Neuronal stem cell (in vitro differentiated cells): Measurements from ENCODE around the gene CROT.

Source experiments
- DNase-seq: peaks from one replicate; pipeline ENCODE4 v3.0.0-alpha.2; 2013; ENCODE audit warnings: low spot score
- H2AFZ ChIP-seq: one replicate; pipeline ENCODE4 v1.6.1; 2013; ENCODE audit warnings: mild to moderate bottlenecking, low read length, inconsistent platforms
- H2AK5ac ChIP-seq: 2 replicates; pipeline ENCODE4 v1.6.1; 2013; ENCODE audit warnings: low read depth, mild to moderate bottlenecking, inconsistent platforms, low read length, moderate library complexity, mixed read lengths
- H2BK120ac ChIP-seq: 2 replicates; pipeline ENCODE4 v1.6.1; 2013; ENCODE audit warnings: low read depth, mild to moderate bottlenecking, inconsistent platforms, low read length, moderate library complexity, mixed read lengths
- H2BK12ac ChIP-seq: one replicate; pipeline ENCODE4 v1.6.1; 2013; ENCODE audit warnings: low read length, inconsistent platforms
- H2BK15ac ChIP-seq: 2 replicates; pipeline ENCODE4 v1.6.1; 2013; ENCODE audit warnings: mild to moderate bottlenecking, low read length, inconsistent platforms, mixed read lengths
- H2BK5ac ChIP-seq: one replicate; pipeline ENCODE4 v1.6.1; 2013; ENCODE audit warnings: inconsistent platforms, mild to moderate bottlenecking, low read length, moderate library complexity
- H3K14ac ChIP-seq: one replicate; pipeline ENCODE4 v1.6.1; 2013; ENCODE audit warnings: low read length, inconsistent platforms
- H3K18ac ChIP-seq: 2 replicates; pipeline ENCODE4 v1.6.1; 2013; ENCODE audit warnings: low read length, inconsistent platforms
- H3K23ac ChIP-seq: 2 replicates; pipeline ENCODE4 v1.6.1; 2013; ENCODE audit warnings: low read depth, mild to moderate bottlenecking, mixed read lengths, low read length, inconsistent platforms; ENCODE audit not compliant: poor library complexity
- H3K27ac ChIP-seq: replicated peaks from 3 replicates; pipeline ENCODE4 v1.5.1; 2013; ENCODE audit warnings: low read length, inconsistent platforms
- H3K27me3 ChIP-seq, 3 experiments: 2 replicates each; pipeline ENCODE4 v1.6.1; 2013; ENCODE audit warnings: low read length in 3 of 3, mild to moderate bottlenecking in 2 of 3, inconsistent platforms in 1 of 3, low read depth in 1 of 3, mixed read lengths in 1 of 3, moderate library complexity in 1 of 3; ENCODE audit not compliant: control insufficient read depth in 3 of 3, insufficient read depth in 3 of 3
- H3K36me3 ChIP-seq, 2 donors: replicated peaks in 1 of 2; 2 replicates each; pipeline ENCODE4 v1.6.1; 2013; ENCODE audit warnings: low read length in 2 of 2; ENCODE audit not compliant: control insufficient read depth in 2 of 2, insufficient read depth in 2 of 2
- H3K4ac ChIP-seq: 2 replicates; pipeline ENCODE4 v1.6.1; 2013; ENCODE audit warnings: inconsistent platforms, mild to moderate bottlenecking, low read length, moderate library complexity
- H3K4me1 ChIP-seq, 2 donors: 1 replicate in 1 of 2; 2 replicates in 1 of 2; pipeline ENCODE4 v1.6.1; 2013; ENCODE audit warnings: low read length in 2 of 2, low read depth in 1 of 2; ENCODE audit not compliant: control insufficient read depth in 2 of 2, insufficient read depth in 1 of 2
- H3K4me2 ChIP-seq: one replicate; pipeline ENCODE4 v1.6.1; 2013; ENCODE audit warnings: mild to moderate bottlenecking, low read length, inconsistent platforms; ENCODE audit not compliant: insufficient read depth, poor library complexity, severe bottlenecking
- H3K4me3 ChIP-seq, 2 donors: 2 replicates each; pipeline ENCODE4 v1.5.1; 2013; ENCODE audit warnings: low read length in 2 of 2, mild to moderate bottlenecking in 2 of 2, inconsistent platforms in 1 of 2, moderate library complexity in 1 of 2
- H3K79me1 ChIP-seq: one replicate; pipeline ENCODE4 v1.6.1; 2013; ENCODE audit warnings: low read depth, mild to moderate bottlenecking, inconsistent platforms, low read length, moderate library complexity
- H3K9ac ChIP-seq: one replicate; pipeline ENCODE4 v1.6.1; 2013; ENCODE audit warnings: mild to moderate bottlenecking, low read depth, low read length, inconsistent platforms; ENCODE audit not compliant: poor library complexity
- H3K9me3 ChIP-seq, 2 donors: replicated peaks in 1 of 2; 2 replicates each; pipeline versions ENCODE3 to v1.6.1; 2013; ENCODE audit warnings: low read length in 2 of 2, mild to moderate bottlenecking in 2 of 2, inconsistent platforms in 1 of 2, low read depth in 1 of 2, mixed read lengths in 1 of 2, moderate library complexity in 1 of 2; ENCODE audit not compliant: control insufficient read depth in 2 of 2, insufficient read depth in 1 of 2
- H4K8ac ChIP-seq: one replicate; pipeline ENCODE4 v1.6.1; 2013; ENCODE audit warnings: low read depth, mild to moderate bottlenecking, inconsistent platforms, low read length, moderate library complexity
- H4K91ac ChIP-seq: one replicate; pipeline ENCODE4 v1.6.1; 2013; ENCODE audit warnings: low read length, low read depth, mild to moderate bottlenecking, inconsistent platforms; ENCODE audit not compliant: poor library complexity
- WGBS, 2 donors: extraction: QIAGEN DNeasy Blood & Tissue Kit; methylation state at CpG; one replicate each; pipeline ENCODE4 v1.1.7; 2013; ENCODE audit warnings: missing lambda C conversion rate in 2 of 2, mixed read lengths in 1 of 2; ENCODE audit not compliant: insufficient read length in 2 of 2, insufficient replicate concordance in 1 of 2; ENCODE audit errors: extremely low coverage in 2 of 2; 5-methylcytosine and 5-hydroxymethylcytosine counted together

The CROT gene

DNA sequence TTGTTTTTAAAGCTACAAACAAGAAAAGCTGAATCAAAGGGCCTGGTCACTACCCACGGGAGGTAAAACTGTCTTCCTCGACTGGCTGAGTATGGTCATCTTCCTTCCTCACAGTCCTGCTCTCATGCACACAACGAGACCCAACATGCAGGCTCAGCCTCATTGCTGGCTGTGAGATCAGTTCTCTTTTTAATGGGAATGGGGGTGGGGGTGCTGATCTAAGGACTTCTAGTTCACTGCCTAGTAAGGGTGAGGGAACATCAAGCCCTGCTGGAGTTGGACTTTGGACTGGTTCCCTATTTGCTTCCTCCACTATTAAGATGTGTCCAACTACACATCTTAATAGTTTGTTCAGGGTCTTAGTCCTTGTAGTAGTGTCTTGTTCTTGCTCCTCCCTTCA lies 81.8 kb downstream of the CROT start:
- no peak overlapping the region for H4K8ac ChIP-seq
- no peaks in the 10 kb centered on the region for H3K4me1 ChIP-seq
- no peak overlapping the region for H3K4ac ChIP-seq
- H3K18ac ChIP-seq, result no peak overlapping the region
- H2AK5ac ChIP-seq, result no peak overlapping the region
- no peak overlapping the region for H2BK5ac ChIP-seq
- no peaks in the 10 kb centered on the region for H3K36me3 ChIP-seq
- no peak overlapping the region for H2BK15ac ChIP-seq
- no peak overlapping the region for H3K23ac ChIP-seq
- H3K9ac ChIP-seq, result no peak overlapping the region
- no peak for DNase-seq
- no peak overlapping the region for H3K4me2 ChIP-seq
- H4K91ac ChIP-seq, result no peak overlapping the region
- no peak overlapping the region for H3K27ac ChIP-seq
- H2AFZ ChIP-seq, result no peak overlapping the region
- no peak overlapping the region for H3K4me3 ChIP-seq
- no CpG with 5 or more reads among the region's 3 CpGs for WGBS, 2 donors
- no peaks in the 10 kb centered on the region for H3K27me3 ChIP-seq
- H3K79me1 ChIP-seq, result no peaks in the 10 kb centered on the region
- H3K14ac ChIP-seq, result no peak overlapping the region
- H2BK120ac ChIP-seq, result no peak overlapping the region
- no peak overlapping the region for H2BK12ac ChIP-seq
- H3K9me3 ChIP-seq, result no peaks in the 10 kb centered on the region

DNA sequence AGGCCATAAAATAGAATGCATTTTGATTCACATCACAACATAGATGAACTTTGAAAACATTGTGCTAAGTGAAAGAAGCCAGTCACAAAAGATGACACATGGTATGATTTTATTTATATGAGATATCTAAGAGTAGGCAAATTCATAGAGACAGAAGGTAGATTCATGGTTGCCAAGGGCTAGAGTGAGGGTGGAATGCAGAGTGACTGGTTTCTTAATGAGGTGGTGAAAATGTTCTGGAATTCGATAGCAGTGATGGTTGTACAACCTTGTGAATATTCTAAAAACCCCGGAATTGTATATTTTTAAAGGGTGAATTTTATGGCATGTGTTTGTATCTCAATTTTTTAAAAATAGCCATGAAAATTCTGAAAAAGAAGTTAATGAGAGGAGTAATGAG lies 87.1 kb downstream of the CROT start:
- Histone ChIP-seq H4K91ac (no peak overlapping the region), H2AFZ (no peak overlapping the region), H3K4ac (no peak overlapping the region), H2BK120ac (no peak overlapping the region), H2BK15ac (no peak overlapping the region), H2AK5ac (no peak overlapping the region), H3K27me3 (no peaks in the 10 kb centered on the region), H3K9me3 (peaks cover 0 to 3% of the 10 kb centered on the region in 2 donors), H3K4me1 (no peaks in the 10 kb centered on the region), H3K4me3 (no peak overlapping the region), H3K9ac (no peak overlapping the region), H2BK12ac (no peak overlapping the region), H3K36me3 (no peaks in the 10 kb centered on the region), H4K8ac (no peak overlapping the region), H3K18ac (no peak overlapping the region), H3K23ac (no peak overlapping the region), H2BK5ac (no peak overlapping the region), H3K27ac (no peak overlapping the region), H3K79me1 (no peaks in the 10 kb centered on the region), H3K14ac (no peak overlapping the region), H3K4me2 (no peak overlapping the region)
- DNase-seq, result no peak
- WGBS, 2 donors, result no CpG with 5 or more reads among the region's 2 CpGs

DNA sequence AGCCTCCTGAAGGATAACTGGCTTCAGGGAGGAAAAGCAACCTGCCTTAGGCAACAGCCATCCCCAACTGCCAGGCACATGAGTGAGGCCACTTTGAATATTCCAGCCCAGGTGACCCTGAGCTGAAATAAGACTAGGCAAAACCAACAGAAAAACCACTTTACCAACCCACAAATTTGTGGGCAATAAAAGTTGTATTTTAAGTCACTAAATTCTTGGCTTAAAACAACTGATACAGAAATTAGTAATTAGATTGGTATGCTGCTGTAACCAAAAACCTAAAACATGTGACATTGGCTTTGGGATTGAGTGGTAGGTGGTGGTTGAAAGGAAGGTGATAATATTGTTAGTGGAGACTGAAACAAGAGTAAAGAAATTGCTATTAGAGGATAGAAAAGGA lies 90.1 kb downstream of the CROT start:
- Histone ChIP-seq H3K9me3 (peaks cover 0 to 3% of the 10 kb centered on the region in 2 donors), H2BK15ac (no peak overlapping the region), H2BK120ac (no peak overlapping the region), H3K9ac (no peak overlapping the region), H2AK5ac (no peak overlapping the region), H3K4me2 (no peak overlapping the region), H3K4ac (no peak overlapping the region), H3K14ac (no peak overlapping the region), H3K27ac (no peak overlapping the region), H2AFZ (no peak overlapping the region), H3K36me3 (no peaks in the 10 kb centered on the region), H3K18ac (no peak overlapping the region), H3K79me1 (no peaks in the 10 kb centered on the region), H4K8ac (no peak overlapping the region), H2BK5ac (no peak overlapping the region), H4K91ac (no peak overlapping the region), H3K27me3 (no peaks in the 10 kb centered on the region), H3K4me1 (peaks cover 1 to 2% of the 10 kb centered on the region in 2 donors), H3K23ac (no peak overlapping the region), H3K4me3 (no peak overlapping the region), H2BK12ac (no peak overlapping the region)
- no peak for DNase-seq

DNA sequence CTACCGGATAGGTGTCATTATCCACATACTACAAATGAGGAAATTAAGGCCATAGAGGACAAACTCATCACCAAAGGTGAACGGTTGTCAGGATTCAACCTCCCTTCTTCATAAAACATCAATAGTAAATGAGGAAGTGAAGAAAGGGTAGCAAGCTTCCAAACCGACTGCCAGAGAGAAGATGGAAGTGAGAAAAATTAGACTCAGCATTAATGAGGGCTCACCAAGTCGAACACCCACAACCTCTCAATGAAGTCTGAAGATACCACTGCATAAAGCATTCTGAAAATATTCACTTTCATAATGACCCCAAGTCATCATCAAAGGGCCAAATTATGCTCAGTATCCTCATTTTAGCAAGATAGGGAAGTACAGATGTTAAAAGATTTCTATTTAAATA lies 100.4 kb downstream of the CROT start:
- H3K27me3 ChIP-seq, result no peaks in the 10 kb centered on the region
- no peak overlapping the region for H2BK15ac ChIP-seq
- no peak overlapping the region for H3K4ac ChIP-seq
- no peak overlapping the region for H3K4me3 ChIP-seq
- H2BK12ac ChIP-seq, result no peak overlapping the region
- no peak overlapping the region for H3K27ac ChIP-seq
- DNase-seq, result no peak
- no peak overlapping the region for H2AFZ ChIP-seq
- no CpG with 5 or more reads among the region's 4 CpGs for WGBS, 2 donors
- no peaks in the 10 kb centered on the region for H3K79me1 ChIP-seq
- peaks cover 5 to 7% of the 10 kb centered on the region in 2 donors for H3K4me1 ChIP-seq
- H4K8ac ChIP-seq, result no peak overlapping the region
- H3K14ac ChIP-seq, result no peak overlapping the region
- H2BK5ac ChIP-seq, result no peak overlapping the region
- H3K18ac ChIP-seq, result no peak overlapping the region
- H2BK120ac ChIP-seq, result no peak overlapping the region
- H4K91ac ChIP-seq, result no peak overlapping the region
- no peak overlapping the region for H2AK5ac ChIP-seq
- H3K9me3 ChIP-seq, result no peaks in the 10 kb centered on the region
- H3K36me3 ChIP-seq, result no peaks in the 10 kb centered on the region
- H3K4me2 ChIP-seq, result no peak overlapping the region
- no peak overlapping the region for H3K23ac ChIP-seq
- H3K9ac ChIP-seq, result no peak overlapping the region
